Gastroesophageal sphincter (tissue), 3 donors: ENCODE data around the gene MKNK2.
A peak's percentile ranks its signal among the peaks of the same experiment; 100 is the strongest.

Experiments used
- POLR2A ChIP-seq, 2 donors: fragments of 450-650 bp; IDR thresholded peaks; one replicate each; pipeline ENCODE4 v1.6.1; 2017; ENCODE audit warnings: antibody characterized with exemption in 2 of 2, mild to moderate bottlenecking in 2 of 2, moderate library complexity in 1 of 2
- TF ChIP-seq, protein P1 (sequence below), 4 experiments: fragments of 200-600 bp in 2 of 4; fragments of 450-650 bp in 2 of 4; sonication (generic) in 1 of 4; IDR thresholded peaks; one replicate each; pipeline ENCODE4 v1.5.1; 2017 to 2019; ENCODE audit warnings: antibody characterized with exemption in 4 of 4, mild to moderate bottlenecking in 2 of 4, moderate library complexity in 2 of 4

DNA sequence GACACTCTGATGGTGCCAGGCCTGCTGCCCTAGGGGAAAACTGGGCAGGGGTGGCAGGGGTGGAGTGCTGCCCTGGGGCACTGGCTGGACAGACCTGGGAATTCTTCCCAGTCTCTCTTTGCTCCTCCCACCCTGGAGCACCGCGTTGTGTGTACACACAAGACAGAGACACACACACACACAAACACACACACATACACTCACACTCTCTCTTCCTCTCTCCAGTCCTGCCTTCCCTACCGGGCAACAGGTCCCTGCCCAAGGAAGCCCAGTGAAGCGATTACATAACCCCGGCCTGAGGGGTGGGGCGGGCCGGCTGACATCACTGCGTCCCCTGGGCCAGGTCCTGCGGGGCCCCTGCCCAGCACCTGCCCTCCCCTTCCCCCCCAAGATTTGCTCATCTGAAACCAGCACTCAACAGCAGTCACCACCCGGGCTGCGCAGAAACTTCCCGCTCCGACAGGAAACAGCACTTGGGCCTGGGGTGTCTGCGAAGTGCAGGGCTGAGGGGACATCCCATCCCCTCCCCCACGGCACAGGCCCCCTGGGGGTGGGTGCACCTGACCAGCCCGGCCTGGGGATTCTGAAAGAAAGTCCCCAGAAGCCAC lies 1.2 kb downstream of the MKNK2 start:
- peak; percentile 73 to 81 for TF ChIP-seq POLR2A (IDR thresholded peaks at IDR 0.05)
- TF ChIP-seq, protein P1, sequence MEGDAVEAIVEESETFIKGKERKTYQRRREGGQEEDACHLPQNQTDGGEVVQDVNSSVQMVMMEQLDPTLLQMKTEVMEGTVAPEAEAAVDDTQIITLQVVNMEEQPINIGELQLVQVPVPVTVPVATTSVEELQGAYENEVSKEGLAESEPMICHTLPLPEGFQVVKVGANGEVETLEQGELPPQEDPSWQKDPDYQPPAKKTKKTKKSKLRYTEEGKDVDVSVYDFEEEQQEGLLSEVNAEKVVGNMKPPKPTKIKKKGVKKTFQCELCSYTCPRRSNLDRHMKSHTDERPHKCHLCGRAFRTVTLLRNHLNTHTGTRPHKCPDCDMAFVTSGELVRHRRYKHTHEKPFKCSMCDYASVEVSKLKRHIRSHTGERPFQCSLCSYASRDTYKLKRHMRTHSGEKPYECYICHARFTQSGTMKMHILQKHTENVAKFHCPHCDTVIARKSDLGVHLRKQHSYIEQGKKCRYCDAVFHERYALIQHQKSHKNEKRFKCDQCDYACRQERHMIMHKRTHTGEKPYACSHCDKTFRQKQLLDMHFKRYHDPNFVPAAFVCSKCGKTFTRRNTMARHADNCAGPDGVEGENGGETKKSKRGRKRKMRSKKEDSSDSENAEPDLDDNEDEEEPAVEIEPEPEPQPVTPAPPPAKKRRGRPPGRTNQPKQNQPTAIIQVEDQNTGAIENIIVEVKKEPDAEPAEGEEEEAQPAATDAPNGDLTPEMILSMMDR (IDR thresholded peaks at IDR 0.05): no peak
